Measurements from ENCODE around the gene JPH4. TPM values are rescaled to one million over a fixed set of nuclear protein-coding genes. Genes with fewer than 3 reads are reported as not detected.

The JPH4 gene
- total RNA-seq, 1 donor from 2014 or later = 0.20 TPM

DNA sequence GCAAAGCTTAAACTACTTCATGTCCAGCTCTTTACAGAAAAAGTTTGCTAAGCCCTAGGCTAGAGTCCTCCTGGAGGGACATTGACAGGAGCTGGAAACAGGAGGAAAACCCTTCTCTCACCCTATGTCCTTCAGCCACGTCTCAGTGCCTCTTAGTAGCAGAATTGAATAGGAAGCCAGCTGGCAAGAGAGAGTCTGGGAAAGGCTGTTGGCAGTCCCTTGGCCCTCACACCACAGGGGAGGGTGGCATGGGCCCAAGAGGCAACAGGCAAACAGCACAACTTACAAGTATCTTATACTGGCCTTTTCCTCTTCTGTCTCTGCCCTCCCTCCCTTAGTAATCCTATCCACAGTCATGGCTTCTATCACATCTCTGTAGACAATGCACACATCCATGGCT lies 29.9 kb upstream of the JPH4 start:
- Mint-ChIP-seq H3K27ac (ENCODE audit: unreplicated experiment) (no peak overlapping the region), H3K9me3 (ENCODE audit: low read depth) (no peaks in the 10 kb centered on the region), H3K36me3 (ENCODE audit: low read depth) (no peaks in the 10 kb centered on the region), H3K4me3 (ENCODE audit: unreplicated experiment) (no peak overlapping the region), H3K4me1 (ENCODE audit: low read depth) (peaks cover 9% of the 10 kb centered on the region), H3K27me3 (ENCODE audit: low read depth) (peaks cover 20% of the 10 kb centered on the region)
- DNase-seq (ENCODE audit: low spot score) = no peak
- TF ChIP-seq, protein P1, sequence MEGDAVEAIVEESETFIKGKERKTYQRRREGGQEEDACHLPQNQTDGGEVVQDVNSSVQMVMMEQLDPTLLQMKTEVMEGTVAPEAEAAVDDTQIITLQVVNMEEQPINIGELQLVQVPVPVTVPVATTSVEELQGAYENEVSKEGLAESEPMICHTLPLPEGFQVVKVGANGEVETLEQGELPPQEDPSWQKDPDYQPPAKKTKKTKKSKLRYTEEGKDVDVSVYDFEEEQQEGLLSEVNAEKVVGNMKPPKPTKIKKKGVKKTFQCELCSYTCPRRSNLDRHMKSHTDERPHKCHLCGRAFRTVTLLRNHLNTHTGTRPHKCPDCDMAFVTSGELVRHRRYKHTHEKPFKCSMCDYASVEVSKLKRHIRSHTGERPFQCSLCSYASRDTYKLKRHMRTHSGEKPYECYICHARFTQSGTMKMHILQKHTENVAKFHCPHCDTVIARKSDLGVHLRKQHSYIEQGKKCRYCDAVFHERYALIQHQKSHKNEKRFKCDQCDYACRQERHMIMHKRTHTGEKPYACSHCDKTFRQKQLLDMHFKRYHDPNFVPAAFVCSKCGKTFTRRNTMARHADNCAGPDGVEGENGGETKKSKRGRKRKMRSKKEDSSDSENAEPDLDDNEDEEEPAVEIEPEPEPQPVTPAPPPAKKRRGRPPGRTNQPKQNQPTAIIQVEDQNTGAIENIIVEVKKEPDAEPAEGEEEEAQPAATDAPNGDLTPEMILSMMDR (IDR thresholded peaks at IDR 0.05) = no peak

DNA sequence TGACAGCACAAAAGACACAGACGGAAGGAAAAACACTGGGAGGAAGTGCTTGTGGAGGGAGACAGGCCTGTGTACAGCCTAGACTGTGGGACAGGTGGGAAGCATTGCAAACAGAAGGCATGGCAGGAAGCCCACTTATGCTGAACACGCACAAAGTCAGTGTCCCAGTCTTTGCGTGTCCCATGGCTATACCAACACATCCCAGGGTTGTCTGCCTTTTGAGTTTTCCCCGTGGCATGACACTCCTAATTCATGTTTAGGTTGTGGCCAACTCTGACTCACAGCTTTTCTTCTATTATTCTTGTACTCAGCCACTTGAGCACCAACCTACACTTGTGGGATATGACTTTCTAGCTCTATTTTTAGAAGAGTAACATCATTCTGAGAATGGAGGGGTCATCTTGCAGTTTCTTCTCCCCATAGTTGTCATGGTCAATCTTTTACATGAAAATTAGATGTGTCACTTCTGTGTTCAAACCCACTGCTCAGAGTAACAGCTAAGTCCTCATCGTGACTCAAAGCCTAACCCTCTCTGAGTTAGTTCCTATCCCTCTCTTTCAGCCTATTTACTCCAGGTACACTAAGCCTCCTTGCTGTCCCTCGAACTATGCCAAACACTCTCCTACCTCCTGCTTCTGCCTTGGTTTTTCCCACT lies 27.5 kb upstream of the JPH4 start:
- DNase-seq (ENCODE audit: low spot score) = no peak
- Mint-ChIP-seq H3K27me3 (ENCODE audit: low read depth) (peaks cover 9% of the 10 kb centered on the region), H3K4me3 (ENCODE audit: unreplicated experiment) (no peak overlapping the region), H3K36me3 (ENCODE audit: low read depth) (no peaks in the 10 kb centered on the region), H3K27ac (ENCODE audit: unreplicated experiment) (peak overlapping the region; percentile 13), H3K9me3 (ENCODE audit: low read depth) (no peaks in the 10 kb centered on the region), H3K4me1 (ENCODE audit: low read depth) (peaks cover 9% of the 10 kb centered on the region)
- TF ChIP-seq, protein P1 (IDR thresholded peaks at IDR 0.05) = no peak

DNA sequence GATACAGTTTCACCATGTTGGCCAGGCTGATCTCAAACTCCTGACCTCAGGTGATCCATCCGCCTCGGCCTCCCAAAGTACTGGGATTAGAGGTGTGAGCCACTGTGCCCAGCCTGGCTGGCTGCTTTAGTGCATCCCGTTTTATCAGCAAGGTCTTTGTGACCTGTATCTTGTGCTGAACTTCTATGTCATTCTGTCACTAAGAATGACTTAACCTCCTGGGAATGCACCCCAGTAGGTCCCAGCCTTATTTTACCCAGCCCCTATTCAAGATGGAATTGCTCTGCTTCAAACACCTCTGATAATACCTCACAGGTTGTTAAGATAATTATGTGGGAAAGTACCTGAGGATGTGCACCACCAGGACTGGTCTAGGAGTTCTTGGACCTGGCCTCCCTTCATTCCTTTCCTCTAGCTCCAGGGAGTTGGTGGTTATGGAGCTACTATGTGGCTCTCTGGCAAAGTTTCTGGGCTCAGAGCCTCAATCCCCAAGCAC lies 26.1 kb upstream of the JPH4 start:
- no peaks in the 10 kb centered on the region for H3K36me3 Mint-ChIP-seq (ENCODE audit: low read depth)
- no peak overlapping the region for H3K27ac Mint-ChIP-seq (ENCODE audit: unreplicated experiment)
- no peaks in the 10 kb centered on the region for H3K9me3 Mint-ChIP-seq (ENCODE audit: low read depth)
- TF ChIP-seq, protein P1 (IDR thresholded peaks at IDR 0.05) = no peak
- H3K4me1 Mint-ChIP-seq (ENCODE audit: low read depth) = peaks cover 9% of the 10 kb centered on the region
- peaks cover 15% of the 10 kb centered on the region for H3K27me3 Mint-ChIP-seq (ENCODE audit: low read depth)
- DNase-seq (ENCODE audit: low spot score) = no peak
- no peak overlapping the region for H3K4me3 Mint-ChIP-seq (ENCODE audit: unreplicated experiment)

DNA sequence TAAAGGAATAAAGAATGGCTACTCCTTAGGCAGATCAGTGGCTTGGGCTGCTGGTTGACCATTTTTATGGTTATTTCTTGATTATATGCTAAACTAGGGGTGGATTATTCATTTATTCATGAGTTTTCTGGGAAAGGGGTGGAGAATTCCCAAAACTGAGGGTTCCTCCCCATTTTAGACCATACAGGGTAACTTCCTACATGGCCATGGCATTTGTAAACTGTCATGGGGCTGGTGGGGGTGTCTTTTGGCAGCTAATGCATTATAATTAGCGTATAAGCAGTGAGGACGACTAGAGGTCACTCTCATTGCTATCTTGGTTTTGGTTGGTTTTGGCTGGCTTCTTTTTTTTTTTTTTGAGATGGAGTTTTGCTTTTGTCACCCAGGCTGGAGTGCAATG lies 25.6 kb upstream of the JPH4 start:
- TF ChIP-seq, protein P1 (IDR thresholded peaks at IDR 0.05) = no peak
- H3K4me3 Mint-ChIP-seq (ENCODE audit: unreplicated experiment) = no peak overlapping the region
- H3K9me3 Mint-ChIP-seq (ENCODE audit: low read depth) = peaks cover 5% of the 10 kb centered on the region
- peaks cover 1% of the 10 kb centered on the region for H3K36me3 Mint-ChIP-seq (ENCODE audit: low read depth)
- DNase-seq (ENCODE audit: low spot score) = no peak
- peaks cover 15% of the 10 kb centered on the region for H3K27me3 Mint-ChIP-seq (ENCODE audit: low read depth)
- H3K4me1 Mint-ChIP-seq (ENCODE audit: low read depth) = peaks cover 9% of the 10 kb centered on the region
- H3K27ac Mint-ChIP-seq (ENCODE audit: unreplicated experiment) = no peak overlapping the region

DNA sequence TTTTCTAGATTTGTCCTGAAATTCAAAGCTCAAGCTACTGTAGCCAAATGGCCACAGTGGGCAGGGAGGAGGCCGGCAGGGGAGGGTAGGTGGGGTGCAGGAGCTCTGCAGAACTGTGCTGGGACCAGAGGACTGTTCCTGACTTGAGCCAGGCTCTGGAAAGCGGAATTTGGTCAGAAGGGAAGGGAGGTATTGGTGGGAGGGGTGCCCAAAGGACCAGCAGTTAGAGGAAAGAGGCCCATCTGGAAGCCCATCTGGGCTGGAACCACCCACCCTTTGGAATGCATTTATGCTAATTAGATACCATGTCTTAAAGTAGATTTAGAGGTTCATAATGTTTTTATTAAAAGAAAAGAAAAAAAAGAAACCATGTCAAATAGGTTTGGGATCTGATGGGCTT lies 24.5 kb upstream of the JPH4 start:
- Mint-ChIP-seq H3K4me1 (ENCODE audit: low read depth) (peaks cover 9% of the 10 kb centered on the region), H3K4me3 (ENCODE audit: unreplicated experiment) (no peak overlapping the region), H3K36me3 (ENCODE audit: low read depth) (peaks cover 1% of the 10 kb centered on the region), H3K27me3 (ENCODE audit: low read depth) (peaks cover 13% of the 10 kb centered on the region), H3K27ac (ENCODE audit: unreplicated experiment) (no peak overlapping the region), H3K9me3 (ENCODE audit: low read depth) (peaks cover 7% of the 10 kb centered on the region)
- DNase-seq (ENCODE audit: low spot score) = no peak
- TF ChIP-seq, protein P1 (IDR thresholded peaks at IDR 0.05) = no peak
